DOHH2 (cell line): ENCODE results near the gene KIAA1958.
A peak's percentile ranks its signal among the peaks of the same experiment; 100 is the strongest.

Experiments used
- H3F3A ChIP-seq: fragments of 200-600 bp; sonication (generic), shearing (Covaris generic); 2 replicates; pipeline ENCODE4 v1.6.0; 2016; ENCODE audit warnings: antibody characterized with exemption, mild to moderate bottlenecking; ENCODE audit not compliant: control insufficient read depth, insufficient read depth
- H3K27ac ChIP-seq: fragments of 200-600 bp; sonication (generic); 2 replicates; pipeline ENCODE4 v1.5.1; 2014; ENCODE audit warnings: low read depth, mild to moderate bottlenecking, low read length, moderate library complexity
- H3K27me3 ChIP-seq: fragments of 200-600 bp; sonication (generic); 2 replicates; pipeline ENCODE4 v1.6.1; 2014; ENCODE audit warnings: mild to moderate bottlenecking, low read length, mixed read lengths; ENCODE audit not compliant: control insufficient read depth
- H3K36me3 ChIP-seq: fragments of 200-600 bp; sonication (generic); 2 replicates; pipeline ENCODE4 v1.6.1; 2014; ENCODE audit warnings: mild to moderate bottlenecking, low read length, moderate library complexity, mixed read lengths; ENCODE audit not compliant: control insufficient read depth
- H3K4me1 ChIP-seq: fragments of 200-600 bp; sonication (generic); 2 replicates; pipeline ENCODE4 v1.6.1; 2014; ENCODE audit warnings: mild to moderate bottlenecking, low read length, mixed read lengths; ENCODE audit not compliant: control insufficient read depth
- H3K4me2 ChIP-seq: fragments of 200-600 bp; sonication (generic); 2 replicates; pipeline ENCODE4 v1.6.0; 2014; ENCODE audit warnings: mild to moderate bottlenecking, low read length, moderate library complexity
- H3K4me3 ChIP-seq: fragments of 200-600 bp; sonication (generic); 2 replicates; pipeline ENCODE4 v1.5.1; 2014; ENCODE audit warnings: mild to moderate bottlenecking, low read length, mixed read lengths
- H3K79me2 ChIP-seq: fragments of 200-600 bp; sonication (generic); 2 replicates; pipeline ENCODE4 v1.6.1; 2014; ENCODE audit warnings: mild to moderate bottlenecking, low read length, mixed read lengths; ENCODE audit not compliant: control insufficient read depth
- H3K9me2 ChIP-seq: fragments of 200-600 bp; sonication (generic); replicated peaks from 2 replicates; pipeline ENCODE4 v1.6.1; 2014; ENCODE audit warnings: mild to moderate bottlenecking, low read length, mixed read lengths; ENCODE audit not compliant: control insufficient read depth
- H3K9me3 ChIP-seq: fragments of 200-600 bp; sonication (generic); 2 replicates; pipeline ENCODE4 v1.6.1; 2014; ENCODE audit warnings: antibody characterized with exemption, low read length, mixed read lengths; ENCODE audit not compliant: control insufficient read depth, insufficient read depth
- H4K20me1 ChIP-seq: fragments of 200-600 bp; sonication (generic); 2 replicates; pipeline ENCODE4 v1.6.0; 2014; ENCODE audit warnings: low read depth, mild to moderate bottlenecking, antibody characterized with exemption, low read length, moderate library complexity; ENCODE audit not compliant: control insufficient read depth, insufficient read depth
- CTCF ChIP-seq: fragments of 200-600 bp; sonication (generic); IDR thresholded peaks from one replicate; pipeline ENCODE4 v1.5.1; 2014; ENCODE audit warnings: antibody characterized with exemption, mild to moderate bottlenecking, low read depth, low read length; ENCODE audit not compliant: poor library complexity, severe bottlenecking
- EZH2phosphoT487 ChIP-seq: fragments of 200-600 bp; sonication (generic); IDR thresholded peaks from 2 replicates; pipeline ENCODE4 v1.6.1; 2017; ENCODE audit warnings: borderline replicate concordance, mild to moderate bottlenecking, antibody characterized with exemption, low read length, moderate library complexity, mixed read lengths

KIAA1958 gene

GRCh38 chr9:112696461-112696860 is 209.8 kb downstream of the KIAA1958 start:
- Histone ChIP-seq H3K4me2 (no peak overlapping the region), H3F3A (0 out of 2 replicates have a peak, but pooled peaks cover 4% of the 10 kb centered on the region), H3K79me2 (peaks cover 31% of the 10 kb centered on the region), H3K27ac (no peak overlapping the region), H3K4me1 (peaks cover 26% of the 10 kb centered on the region), H4K20me1 (no peaks in the 10 kb centered on the region), H3K9me2 (no peaks in the 10 kb centered on the region), H3K9me3 (no peaks in the 10 kb centered on the region), H3K27me3 (no peaks in the 10 kb centered on the region), H3K36me3 (peaks cover 63% of the 10 kb centered on the region), H3K4me3 (no peak overlapping the region)
- TF ChIP-seq EZH2phosphoT487 (no peak), CTCF (no peak)

DNA sequence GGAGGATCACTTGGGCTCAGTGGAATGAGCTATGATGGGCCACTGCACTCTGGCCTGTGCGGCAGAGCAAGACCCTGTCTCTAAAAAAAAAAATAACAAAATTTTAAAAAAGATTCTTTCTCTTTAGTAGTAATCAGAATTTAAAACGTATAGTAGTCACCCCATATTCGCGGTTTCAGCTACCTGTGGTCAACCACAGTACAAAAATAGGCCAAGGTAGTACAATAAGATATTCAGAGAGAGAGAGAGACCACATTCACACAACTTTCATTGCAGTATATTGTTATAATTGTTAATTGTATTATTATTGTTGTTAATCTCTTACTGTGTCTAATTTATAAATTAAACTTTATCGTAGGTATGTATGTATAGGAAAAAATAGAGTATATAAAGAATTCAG is 212.6 kb downstream of the KIAA1958 start:
- H3K9me3 ChIP-seq, result no peaks in the 10 kb centered on the region
- peaks cover 55% of the 10 kb centered on the region for H3K79me2 ChIP-seq
- H3K9me2 ChIP-seq, result no peaks in the 10 kb centered on the region
- 0 out of 2 replicates have a peak, but pooled peaks cover 6% of the 10 kb centered on the region for H3F3A ChIP-seq
- TF ChIP-seq CTCF (no peak), EZH2phosphoT487 (no peak)
- H3K27me3 ChIP-seq, result no peaks in the 10 kb centered on the region
- H3K4me1 ChIP-seq, result peaks cover 26% of the 10 kb centered on the region
- no peak overlapping the region for H3K27ac ChIP-seq
- H3K4me2 ChIP-seq, result peak overlapping the region; percentile 36
- H4K20me1 ChIP-seq, result no peaks in the 10 kb centered on the region
- no peak overlapping the region for H3K4me3 ChIP-seq
- H3K36me3 ChIP-seq, result peaks cover 55% of the 10 kb centered on the region

DNA sequence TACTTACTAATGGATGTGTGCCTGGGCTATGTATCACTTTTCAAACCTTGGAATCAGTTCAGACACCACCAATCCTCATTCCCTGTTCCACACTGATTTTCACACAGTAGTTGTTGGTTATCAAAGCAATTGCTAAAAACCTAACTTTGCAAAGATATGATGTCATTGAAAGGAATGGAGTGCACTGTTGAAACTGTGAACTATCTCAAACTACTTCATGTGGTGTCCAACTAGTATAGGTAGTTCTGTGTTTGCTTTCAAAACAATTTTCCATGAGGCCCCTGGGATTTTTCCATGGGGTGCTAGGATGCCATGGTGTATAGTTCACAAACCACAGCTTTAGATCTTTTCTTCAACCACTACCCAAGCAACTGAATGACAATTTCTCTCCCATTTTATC is 213.5 kb downstream of the KIAA1958 start:
- H3K9me2 ChIP-seq, result no peaks in the 10 kb centered on the region
- no peak overlapping the region for H3K4me2 ChIP-seq
- H3K27ac ChIP-seq, result no peak overlapping the region
- H3K79me2 ChIP-seq, result peaks cover 61% of the 10 kb centered on the region
- no peak overlapping the region for H3K4me3 ChIP-seq
- peaks cover 56% of the 10 kb centered on the region for H3K36me3 ChIP-seq
- peaks cover 29% of the 10 kb centered on the region for H3K4me1 ChIP-seq
- no peaks in the 10 kb centered on the region for H4K20me1 ChIP-seq
- H3K9me3 ChIP-seq, result no peaks in the 10 kb centered on the region
- no peak for TF ChIP-seq EZH2phosphoT487
- no peak for TF ChIP-seq CTCF
- H3K27me3 ChIP-seq, result no peaks in the 10 kb centered on the region
- 0 out of 2 replicates have a peak, but pooled peaks cover 6% of the 10 kb centered on the region for H3F3A ChIP-seq
